H1 (cell line): ENCODE results near the gene STAG1.

Source experiments
- BRCA1 ChIP-seq: IDR thresholded peaks from 2 replicates; pipeline ENCODE4 v1.6.1; 2012; ENCODE audit warnings: low read depth, low read length, improper control_type of control experiment
- CEBPB ChIP-seq: IDR thresholded peaks from 2 replicates; pipeline ENCODE4 v1.6.1; 2012; ENCODE audit warnings: low read depth, low read length
- CHD1 ChIP-seq: IDR thresholded peaks from 2 replicates; pipeline ENCODE4 v1.6.1; 2012; ENCODE audit warnings: low read depth, low read length, improper control_type of control experiment
- JUN ChIP-seq: IDR thresholded peaks from 2 replicates; pipeline ENCODE4 v1.6.1; 2011; ENCODE audit warnings: low read depth, mild to moderate bottlenecking, improper control_type of control experiment, low read length
- KDM1A ChIP-seq: fragments of 200-600, 300-600 bp; sonication (generic); IDR thresholded peaks from 2 replicates; pipeline ENCODE4 v1.7.1; 2016; ENCODE audit warnings: mild to moderate bottlenecking, low read length, borderline replicate concordance
- POLR2A ChIP-seq, 2 experiments: IDR thresholded peaks; 1 replicate in 1 of 2; 2 replicates in 1 of 2; pipeline ENCODE4 v1.6.1; 2011; ENCODE audit warnings: low read depth in 2 of 2, low read length in 2 of 2, mild to moderate bottlenecking in 2 of 2; ENCODE audit errors: control extremely low read depth in 1 of 2
- POLR2AphosphoS5 ChIP-seq: IDR thresholded peaks from 2 replicates; pipeline ENCODE4 v1.6.1; 2011; ENCODE audit warnings: low read depth, low read length
- RAD21 ChIP-seq, 2 experiments: IDR thresholded peaks in 1 of 2; conservative IDR thresholded peaks in 1 of 2; 2 replicates each; pipeline ENCODE4 v1.6.1; 2011; ENCODE audit warnings: low read depth in 2 of 2, low read length in 2 of 2, improper control_type of control experiment in 1 of 2, inconsistent platforms in 1 of 2, mild to moderate bottlenecking in 1 of 2, moderate library complexity in 1 of 2
- TBP ChIP-seq: IDR thresholded peaks from 2 replicates; pipeline ENCODE4 v1.6.1; 2011; ENCODE audit warnings: low read depth, low read length, improper control_type of control experiment
- YY1 ChIP-seq: IDR thresholded peaks from 2 replicates; pipeline ENCODE4 v1.6.1; 2011; ENCODE audit warnings: low read depth, mild to moderate bottlenecking, low read length
- TF ChIP-seq, protein P1 (sequence below): IDR thresholded peaks from 2 replicates; pipeline ENCODE4 v1.6.1; 2011; ENCODE audit warnings: low read depth, mild to moderate bottlenecking, low read length; ENCODE audit not compliant: insufficient read depth
- TF ChIP-seq, protein P2 (sequence below): IDR thresholded peaks from 2 replicates; pipeline ENCODE4 v1.6.1; 2012; ENCODE audit warnings: inconsistent platforms
- TF ChIP-seq, protein P3 (sequence below), 3 experiments: IDR thresholded peaks; 1 replicate in 2 of 3; 2 replicates in 1 of 3; pipeline versions ENCODE4 v1.5.1 to v1.6.1; 2011; ENCODE audit warnings: low read length in 3 of 3, mild to moderate bottlenecking in 3 of 3, inconsistent platforms in 2 of 3, low read depth in 1 of 3, moderate library complexity in 1 of 3; ENCODE audit not compliant: insufficient read depth in 1 of 3; ENCODE audit errors: control extremely low read depth in 1 of 3

DNA sequence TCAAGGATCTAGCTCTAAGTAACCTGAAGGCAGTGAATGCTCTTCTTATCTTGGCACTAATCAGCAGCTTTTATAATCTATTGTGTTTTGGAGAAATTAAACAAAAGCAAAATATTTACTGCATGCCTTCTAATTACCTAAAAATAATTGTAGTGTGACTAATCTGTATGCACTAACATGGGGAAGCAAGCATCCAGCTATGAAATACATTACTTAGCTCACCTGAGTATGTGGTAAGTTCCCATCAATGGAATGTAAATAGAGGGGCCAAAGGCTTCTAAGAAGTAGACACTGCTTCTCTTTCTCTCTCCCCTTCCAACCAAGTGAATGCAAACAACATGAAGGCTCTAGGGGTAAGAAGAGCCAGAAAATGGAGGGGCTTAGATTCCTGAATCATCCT lies 165.6 kb downstream of the STAG1 start:
- no peak for TF ChIP-seq TBP
- no peak for TF ChIP-seq RAD21 (IDR thresholded peaks at IDR 0.05 in 1 of 2, conservative IDR thresholded peaks at IDR 0.05 in 1 of 2; ENCODE audit: low read depth in 2 of 2, low read length in 2 of 2)
- no peak for TF ChIP-seq BRCA1
- no peak for TF ChIP-seq POLR2AphosphoS5
- no peak for TF ChIP-seq POLR2A (IDR thresholded peaks at IDR 0.05; ENCODE audit: control extremely low read depth in 1 of 2, low read depth in 2 of 2, low read length in 2 of 2)
- TF ChIP-seq, protein P1, sequence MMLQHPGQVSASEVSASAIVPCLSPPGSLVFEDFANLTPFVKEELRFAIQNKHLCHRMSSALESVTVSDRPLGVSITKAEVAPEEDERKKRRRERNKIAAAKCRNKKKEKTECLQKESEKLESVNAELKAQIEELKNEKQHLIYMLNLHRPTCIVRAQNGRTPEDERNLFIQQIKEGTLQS, result no peak
- TF ChIP-seq, protein P2, sequence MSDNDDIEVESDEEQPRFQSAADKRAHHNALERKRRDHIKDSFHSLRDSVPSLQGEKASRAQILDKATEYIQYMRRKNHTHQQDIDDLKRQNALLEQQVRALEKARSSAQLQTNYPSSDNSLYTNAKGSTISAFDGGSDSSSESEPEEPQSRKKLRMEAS, result no peak
- TF ChIP-seq, protein P3, sequence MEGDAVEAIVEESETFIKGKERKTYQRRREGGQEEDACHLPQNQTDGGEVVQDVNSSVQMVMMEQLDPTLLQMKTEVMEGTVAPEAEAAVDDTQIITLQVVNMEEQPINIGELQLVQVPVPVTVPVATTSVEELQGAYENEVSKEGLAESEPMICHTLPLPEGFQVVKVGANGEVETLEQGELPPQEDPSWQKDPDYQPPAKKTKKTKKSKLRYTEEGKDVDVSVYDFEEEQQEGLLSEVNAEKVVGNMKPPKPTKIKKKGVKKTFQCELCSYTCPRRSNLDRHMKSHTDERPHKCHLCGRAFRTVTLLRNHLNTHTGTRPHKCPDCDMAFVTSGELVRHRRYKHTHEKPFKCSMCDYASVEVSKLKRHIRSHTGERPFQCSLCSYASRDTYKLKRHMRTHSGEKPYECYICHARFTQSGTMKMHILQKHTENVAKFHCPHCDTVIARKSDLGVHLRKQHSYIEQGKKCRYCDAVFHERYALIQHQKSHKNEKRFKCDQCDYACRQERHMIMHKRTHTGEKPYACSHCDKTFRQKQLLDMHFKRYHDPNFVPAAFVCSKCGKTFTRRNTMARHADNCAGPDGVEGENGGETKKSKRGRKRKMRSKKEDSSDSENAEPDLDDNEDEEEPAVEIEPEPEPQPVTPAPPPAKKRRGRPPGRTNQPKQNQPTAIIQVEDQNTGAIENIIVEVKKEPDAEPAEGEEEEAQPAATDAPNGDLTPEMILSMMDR (IDR thresholded peaks at IDR 0.05; ENCODE audit: control extremely low read depth in 1 of 3, insufficient read depth in 1 of 3, low read depth in 1 of 3, low read length in 3 of 3), result no peak
- TF ChIP-seq JUN, result no peak
- TF ChIP-seq CHD1, result no peak
- no peak for TF ChIP-seq KDM1A
- no peak for TF ChIP-seq YY1
- TF ChIP-seq CEBPB, result no peak
